Ishikawa (cell line): Measurements from ENCODE around the gene EPHA3.

Source experiments
- CEBPB ChIP-seq: IDR thresholded peaks from 2 replicates; pipeline ENCODE4 v1.6.1; 2012
- CREB1 ChIP-seq: IDR thresholded peaks from 2 replicates; pipeline ENCODE4 v1.6.1; 2012; ENCODE audit warnings: low read depth
- EGR1 ChIP-seq: IDR thresholded peaks from 2 replicates; pipeline ENCODE4 v1.6.1; 2012
- EP300 ChIP-seq: IDR thresholded peaks from 2 replicates; pipeline ENCODE4 v1.6.1; 2012; ENCODE audit warnings: borderline replicate concordance
- FOXM1 ChIP-seq: IDR thresholded peaks from 2 replicates; pipeline ENCODE4 v1.6.1; 2012; ENCODE audit warnings: low read depth, borderline replicate concordance
- NFIC ChIP-seq: IDR thresholded peaks from 2 replicates; pipeline ENCODE4 v1.6.1; 2012
- RAD21 ChIP-seq: IDR thresholded peaks from 2 replicates; pipeline ENCODE4 v1.6.1; 2012; ENCODE audit warnings: low read depth
- TAF1 ChIP-seq: IDR thresholded peaks from 2 replicates; pipeline ENCODE4 v1.6.1; 2012; ENCODE audit warnings: low read depth, mild to moderate bottlenecking
- TCF12 ChIP-seq: IDR thresholded peaks from 2 replicates; pipeline ENCODE4 v1.6.1; 2012; ENCODE audit warnings: low read depth
- TEAD4 ChIP-seq: IDR thresholded peaks from 2 replicates; pipeline ENCODE4 v1.6.1; 2012
- YY1 ChIP-seq: IDR thresholded peaks from 2 replicates; pipeline ENCODE4 v1.6.1; 2012; ENCODE audit warnings: low read depth
- ZBTB7A ChIP-seq: IDR thresholded peaks from 2 replicates; pipeline ENCODE4 v1.6.1; 2012; ENCODE audit warnings: low read depth
- TF ChIP-seq, protein P1 (sequence below): IDR thresholded peaks from 2 replicates; pipeline ENCODE4 v1.6.1; 2012
- TF ChIP-seq, protein P2 (sequence below): IDR thresholded peaks from 2 replicates; pipeline ENCODE4 v1.6.1; 2012
- TF ChIP-seq, protein P3 (sequence below): IDR thresholded peaks from 2 replicates; pipeline ENCODE4 v1.6.1; 2012; ENCODE audit warnings: low read depth, mild to moderate bottlenecking

Gene EPHA3

DNA sequence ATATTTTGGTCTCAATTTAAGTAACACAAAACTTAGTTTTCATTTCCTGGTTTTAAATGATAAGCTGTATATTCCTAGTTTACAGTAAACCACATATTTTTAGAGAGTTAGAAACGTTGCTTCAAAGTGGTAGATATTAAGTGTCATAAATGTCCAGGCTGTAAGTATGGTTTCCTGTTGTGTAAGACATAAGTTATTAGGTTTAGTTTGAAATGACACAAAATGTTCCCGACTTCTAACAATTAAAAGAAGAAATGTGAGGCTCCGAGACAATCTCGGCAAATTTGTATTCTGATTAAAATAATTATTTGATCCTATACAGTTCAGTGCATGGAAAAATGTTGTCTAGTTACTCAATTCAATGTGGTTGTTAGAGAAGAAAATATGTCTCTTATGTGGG is 387.3 kb downstream of the EPHA3 start:
- no peak for TF ChIP-seq TEAD4
- TF ChIP-seq, protein P1, sequence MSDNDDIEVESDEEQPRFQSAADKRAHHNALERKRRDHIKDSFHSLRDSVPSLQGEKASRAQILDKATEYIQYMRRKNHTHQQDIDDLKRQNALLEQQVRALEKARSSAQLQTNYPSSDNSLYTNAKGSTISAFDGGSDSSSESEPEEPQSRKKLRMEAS, result no peak
- no peak for TF ChIP-seq YY1
- no peak for TF ChIP-seq TCF12
- TF ChIP-seq RAD21, result no peak
- no peak for TF ChIP-seq NFIC
- TF ChIP-seq, protein P2, sequence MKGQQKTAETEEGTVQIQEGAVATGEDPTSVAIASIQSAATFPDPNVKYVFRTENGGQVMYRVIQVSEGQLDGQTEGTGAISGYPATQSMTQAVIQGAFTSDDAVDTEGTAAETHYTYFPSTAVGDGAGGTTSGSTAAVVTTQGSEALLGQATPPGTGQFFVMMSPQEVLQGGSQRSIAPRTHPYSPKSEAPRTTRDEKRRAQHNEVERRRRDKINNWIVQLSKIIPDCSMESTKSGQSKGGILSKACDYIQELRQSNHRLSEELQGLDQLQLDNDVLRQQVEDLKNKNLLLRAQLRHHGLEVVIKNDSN, result no peak
- TF ChIP-seq EP300, result no peak
- no peak for TF ChIP-seq CREB1
- TF ChIP-seq EGR1, result no peak
- no peak for TF ChIP-seq CEBPB
- no peak for TF ChIP-seq FOXM1
- TF ChIP-seq TAF1, result no peak

DNA sequence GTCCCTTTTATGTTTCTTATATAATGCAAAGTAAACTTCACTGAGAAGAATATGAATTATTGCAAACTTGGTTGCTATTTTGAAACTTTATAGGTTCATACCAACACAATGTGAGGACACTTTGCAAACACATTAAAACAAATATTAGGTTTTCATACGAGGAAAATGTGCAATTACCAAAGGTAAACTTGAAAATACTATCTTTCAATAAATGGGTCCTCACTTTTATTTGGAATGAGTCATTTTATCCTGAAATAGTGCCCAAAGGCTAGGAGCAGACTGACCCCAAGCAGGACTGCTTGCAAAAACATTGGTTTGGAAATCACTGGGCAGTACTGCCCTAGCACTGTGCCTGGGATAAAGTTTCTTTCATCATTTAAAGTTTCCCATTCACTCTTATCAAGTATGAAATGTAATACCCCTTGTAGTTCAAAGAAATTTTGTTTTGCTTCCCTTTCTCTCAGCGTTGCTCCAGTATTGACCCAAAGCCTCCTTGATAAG is 396.5 kb downstream of the EPHA3 start:
- TF ChIP-seq, protein P2, result no peak
- TF ChIP-seq ZBTB7A (no peak), EGR1 (no peak), FOXM1 (no peak), TAF1 (no peak), YY1 (no peak), CEBPB (no peak), TEAD4 (no peak), EP300 (no peak), NFIC (no peak), CREB1 (no peak), TCF12 (no peak), RAD21 (no peak)
- TF ChIP-seq, protein P3, sequence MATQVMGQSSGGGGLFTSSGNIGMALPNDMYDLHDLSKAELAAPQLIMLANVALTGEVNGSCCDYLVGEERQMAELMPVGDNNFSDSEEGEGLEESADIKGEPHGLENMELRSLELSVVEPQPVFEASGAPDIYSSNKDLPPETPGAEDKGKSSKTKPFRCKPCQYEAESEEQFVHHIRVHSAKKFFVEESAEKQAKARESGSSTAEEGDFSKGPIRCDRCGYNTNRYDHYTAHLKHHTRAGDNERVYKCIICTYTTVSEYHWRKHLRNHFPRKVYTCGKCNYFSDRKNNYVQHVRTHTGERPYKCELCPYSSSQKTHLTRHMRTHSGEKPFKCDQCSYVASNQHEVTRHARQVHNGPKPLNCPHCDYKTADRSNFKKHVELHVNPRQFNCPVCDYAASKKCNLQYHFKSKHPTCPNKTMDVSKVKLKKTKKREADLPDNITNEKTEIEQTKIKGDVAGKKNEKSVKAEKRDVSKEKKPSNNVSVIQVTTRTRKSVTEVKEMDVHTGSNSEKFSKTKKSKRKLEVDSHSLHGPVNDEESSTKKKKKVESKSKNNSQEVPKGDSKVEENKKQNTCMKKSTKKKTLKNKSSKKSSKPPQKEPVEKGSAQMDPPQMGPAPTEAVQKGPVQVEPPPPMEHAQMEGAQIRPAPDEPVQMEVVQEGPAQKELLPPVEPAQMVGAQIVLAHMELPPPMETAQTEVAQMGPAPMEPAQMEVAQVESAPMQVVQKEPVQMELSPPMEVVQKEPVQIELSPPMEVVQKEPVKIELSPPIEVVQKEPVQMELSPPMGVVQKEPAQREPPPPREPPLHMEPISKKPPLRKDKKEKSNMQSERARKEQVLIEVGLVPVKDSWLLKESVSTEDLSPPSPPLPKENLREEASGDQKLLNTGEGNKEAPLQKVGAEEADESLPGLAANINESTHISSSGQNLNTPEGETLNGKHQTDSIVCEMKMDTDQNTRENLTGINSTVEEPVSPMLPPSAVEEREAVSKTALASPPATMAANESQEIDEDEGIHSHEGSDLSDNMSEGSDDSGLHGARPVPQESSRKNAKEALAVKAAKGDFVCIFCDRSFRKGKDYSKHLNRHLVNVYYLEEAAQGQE, result no peak
- TF ChIP-seq, protein P1, result no peak

DNA sequence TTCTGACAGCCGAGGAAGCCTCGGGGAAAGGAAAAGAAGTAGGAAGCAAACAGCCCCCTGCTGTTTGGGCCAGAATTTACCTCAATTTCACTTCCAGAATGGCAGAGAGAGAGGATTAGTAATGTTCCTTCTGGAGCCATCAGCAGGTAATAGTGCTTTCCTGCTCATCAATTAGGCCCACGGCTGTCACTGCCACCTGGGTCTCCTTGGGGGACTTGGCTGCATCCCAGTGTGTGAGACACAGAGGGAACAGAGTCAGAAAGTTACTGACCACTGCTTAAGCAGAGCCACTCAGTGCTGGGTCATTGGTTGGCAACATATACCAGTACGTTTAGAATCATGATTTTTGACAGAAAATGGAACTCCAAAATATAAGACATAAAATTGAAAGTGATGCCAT is 397.0 kb downstream of the EPHA3 start:
- TF ChIP-seq YY1 (no peak), ZBTB7A (no peak), EP300 (no peak), TAF1 (no peak), CREB1 (no peak), NFIC (no peak), FOXM1 (no peak), TCF12 (no peak), EGR1 (no peak)
- TF ChIP-seq, protein P2, result no peak

DNA sequence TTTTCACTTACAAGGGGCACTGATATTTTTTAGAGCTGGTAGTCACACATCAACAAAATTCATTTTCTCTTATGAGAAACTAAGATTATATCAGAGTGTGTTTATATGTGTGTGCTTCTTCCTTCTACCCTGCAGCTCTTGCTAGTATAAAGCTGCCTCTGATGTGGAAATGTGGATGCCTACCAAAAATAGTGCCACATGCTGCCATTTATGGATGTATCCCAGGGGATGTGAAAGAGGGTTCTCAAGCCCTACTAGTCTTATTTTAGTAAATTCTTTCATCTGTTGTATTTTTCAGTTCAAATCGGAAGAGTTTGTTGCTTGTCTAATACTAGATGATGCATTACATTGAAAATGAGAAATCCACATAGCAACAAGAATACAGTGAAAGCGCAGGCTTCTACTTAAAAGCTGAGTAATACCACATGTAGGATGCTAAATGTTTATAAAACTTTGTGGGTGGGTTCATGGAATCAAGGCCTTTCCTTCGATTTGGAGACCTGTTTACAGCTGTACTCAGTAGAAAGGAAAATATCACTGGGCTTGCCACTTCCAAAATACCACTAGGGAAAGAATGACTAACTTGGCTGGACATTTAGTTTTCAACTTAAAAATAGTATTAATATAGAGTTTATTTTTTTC is 399.2 kb downstream of the EPHA3 start:
- TF ChIP-seq, protein P1, result no peak
- no peak for TF ChIP-seq RAD21
- no peak for TF ChIP-seq CEBPB
- TF ChIP-seq, protein P2, result no peak
- no peak for TF ChIP-seq TCF12
- TF ChIP-seq TAF1, result no peak
- TF ChIP-seq CREB1, result no peak
- no peak for TF ChIP-seq EP300
- no peak for TF ChIP-seq ZBTB7A
- no peak for TF ChIP-seq YY1
- no peak for TF ChIP-seq TEAD4
- no peak for TF ChIP-seq NFIC
- TF ChIP-seq FOXM1, result no peak
- TF ChIP-seq, protein P3, result no peak
- no peak for TF ChIP-seq EGR1

DNA sequence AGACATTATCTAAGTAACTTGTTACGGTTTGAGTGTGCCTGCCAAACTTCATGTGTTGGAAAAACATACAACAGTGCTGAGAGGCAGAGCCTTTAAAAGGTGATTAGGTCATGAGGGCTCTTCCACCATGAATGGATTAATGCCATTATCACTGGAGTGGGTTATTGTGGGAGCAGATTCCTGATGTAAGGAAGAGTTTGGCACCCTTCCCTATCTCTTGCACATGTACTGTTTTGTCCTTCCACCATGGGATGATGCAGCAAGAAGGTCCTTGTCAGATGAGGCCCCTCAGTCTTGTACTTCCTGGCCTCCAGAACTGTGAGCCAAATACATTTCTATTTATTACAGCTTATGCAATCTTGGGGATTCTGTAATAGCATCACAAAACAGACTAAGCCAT is 413.9 kb downstream of the EPHA3 start:
- TF ChIP-seq EGR1, result no peak
- no peak for TF ChIP-seq ZBTB7A
